Measurements from ENCODE around the gene TSTD1.

GRCh38 chr1:161059293-161059692, 20.5 kb upstream of the TSTD1 start:
- no peak for TF ChIP-seq CTCF (IDR thresholded peaks at IDR 0.05)
- no peak for TF ChIP-seq POLR2AphosphoS5 (IDR thresholded peaks at IDR 0.05)
- TF ChIP-seq EP300 (IDR thresholded peaks at IDR 0.05), result no peak

All from suprapubic skin (tissue), 4 donors.